GM12873 (cell line): ENCODE measurements around the gene BCKDK.

Source experiments
- CTCF ChIP-seq: IDR thresholded peaks from 2 replicates; pipeline ENCODE4 v1.5.1; 2012; ENCODE audit warnings: low read depth, mild to moderate bottlenecking, moderate library complexity, low read length, control low read depth; ENCODE audit not compliant: insufficient read depth; ENCODE audit errors: missing control alignments

Gene BCKDK

GRCh38 chr16:31106509-31107464, 1.4 kb upstream of the BCKDK start:
- TF ChIP-seq CTCF: no peak

- no peak for TF ChIP-seq CTCF
Observed at GRCh38 chr16:31107465-31107867, 720 bp upstream of the BCKDK start.

- no peak for TF ChIP-seq CTCF
Observed at GRCh38 chr16:31108794-31109558, 790 bp downstream of the BCKDK start.

- no peak for TF ChIP-seq CTCF
Observed at GRCh38 chr16:31109622-31110021, 1.4 kb downstream of the BCKDK start.

- no peak for TF ChIP-seq CTCF
Observed at GRCh38 chr16:31110106-31111034, 2.2 kb downstream of the BCKDK start.

- no peak for TF ChIP-seq CTCF
Observed at GRCh38 chr16:31111881-31112466, 3.8 kb downstream of the BCKDK start.
